ENCODE results near the gene MEF2A.
A peak's percentile ranks its signal among the peaks of the same experiment; 100 is the strongest.

MEF2A gene

GRCh38 chr15:99598296-99598695 lies 32.5 kb downstream of the MEF2A start:
- H3K4me3 ChIP-seq (replicated peaks in 1 of 2; ENCODE audit: low read depth in 2 of 2, low read length in 2 of 2), result no peak overlapping the region
- no peak for DNase-seq (ENCODE audit: low read depth in 2 of 2)
- no peak for TF ChIP-seq CTCF (IDR thresholded peaks at IDR 0.05; ENCODE audit: low read depth, low read length)

- peak in 1 of 2 donors; percentile 75 for DNase-seq (ENCODE audit: low read depth in 2 of 2)
- TF ChIP-seq CTCF (IDR thresholded peaks at IDR 0.05; ENCODE audit: low read depth, low read length), result no peak
- no peak overlapping the region for H3K4me3 ChIP-seq (replicated peaks in 1 of 2; ENCODE audit: low read depth in 2 of 2, low read length in 2 of 2)
Observed at GRCh38 chr15:99603828-99604227, 38.0 kb downstream of the MEF2A start.

DNA sequence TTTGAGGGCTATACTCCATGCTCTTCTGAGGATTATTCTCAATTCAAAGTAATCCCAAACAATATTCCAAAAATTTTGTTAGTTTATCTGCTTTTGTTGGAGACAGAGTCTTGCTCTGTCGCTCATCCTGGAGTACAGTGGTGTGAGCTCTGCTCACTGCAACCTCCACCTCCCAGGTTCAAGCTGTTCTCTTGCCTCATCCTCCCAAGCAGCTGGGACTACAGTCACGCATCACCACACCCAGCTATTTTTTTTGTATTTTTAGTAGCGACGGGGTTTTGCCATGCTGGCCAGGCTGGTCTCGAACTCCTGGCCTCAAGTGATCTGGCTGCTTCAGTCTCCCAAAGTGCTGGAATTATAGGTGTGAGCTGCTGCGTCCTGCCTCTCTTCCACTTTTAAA lies 39.1 kb downstream of the MEF2A start:
- peak in 1 of 2 donors; percentile 55 for DNase-seq (ENCODE audit: low read depth in 2 of 2)
- no peak for TF ChIP-seq CTCF (IDR thresholded peaks at IDR 0.05; ENCODE audit: low read depth, low read length)
- H3K4me3 ChIP-seq (replicated peaks in 1 of 2; ENCODE audit: low read depth in 2 of 2, low read length in 2 of 2), result no peak overlapping the region

DNA sequence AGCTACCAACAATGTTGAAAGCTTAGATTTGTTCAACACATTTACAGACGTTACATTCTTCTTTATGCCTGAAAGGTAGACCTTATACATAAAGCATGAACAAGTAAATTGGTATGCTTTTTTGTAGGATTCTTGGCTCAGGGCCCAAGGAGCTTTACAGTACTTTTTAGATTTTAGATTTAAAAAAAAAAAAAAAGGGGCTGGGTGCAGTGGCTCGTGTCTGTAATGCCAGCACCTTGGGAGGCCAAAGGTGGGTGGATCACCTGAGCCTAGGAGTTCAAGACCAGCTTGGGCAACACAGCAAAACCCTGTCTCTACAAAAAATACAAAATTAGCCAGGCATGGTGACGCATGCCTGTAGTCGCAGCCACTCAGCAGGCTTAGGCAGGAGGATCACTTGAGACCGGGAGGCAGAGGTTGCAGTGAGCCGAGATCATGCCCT lies 39.7 kb downstream of the MEF2A start:
- peak in 1 of 2 donors; percentile 40 for DNase-seq (ENCODE audit: low read depth in 2 of 2)

GRCh38 chr15:99605990-99606389 lies 40.2 kb downstream of the MEF2A start:
- no peak for DNase-seq (ENCODE audit: low read depth in 2 of 2)
- no peak overlapping the region for H3K4me3 ChIP-seq (replicated peaks in 1 of 2; ENCODE audit: low read depth in 2 of 2, low read length in 2 of 2)
- no peak for TF ChIP-seq CTCF (IDR thresholded peaks at IDR 0.05; ENCODE audit: low read depth, low read length)

More for the DNA sequence above, 39.7 kb downstream of the MEF2A start:
- no peak for TF ChIP-seq CTCF (IDR thresholded peaks at IDR 0.05; ENCODE audit: low read depth, low read length)
- H3K4me3 ChIP-seq (replicated peaks in 1 of 2; ENCODE audit: low read depth in 2 of 2, low read length in 2 of 2), result no peak overlapping the region

DNA sequence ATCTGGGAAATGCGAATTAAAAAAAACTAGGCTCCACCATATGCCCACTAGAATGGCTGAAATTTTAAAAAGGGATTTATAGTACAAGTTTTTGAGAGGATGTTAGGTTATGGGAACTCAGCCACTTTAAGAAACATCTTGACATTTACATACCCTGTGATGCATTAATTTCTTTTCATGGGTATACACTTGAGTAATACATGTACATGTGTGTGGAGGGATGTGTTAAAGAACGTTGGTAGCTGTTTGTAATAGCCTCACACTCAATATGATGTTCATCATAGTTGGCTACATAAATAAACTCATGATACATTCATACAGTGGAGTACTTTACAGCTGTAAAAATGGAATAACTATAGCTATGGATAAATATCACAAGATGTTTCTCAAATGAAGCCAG lies 40.9 kb downstream of the MEF2A start:
- H3K4me3 ChIP-seq (replicated peaks in 1 of 2; ENCODE audit: low read depth in 2 of 2, low read length in 2 of 2), result no peak overlapping the region
- no peak for DNase-seq (ENCODE audit: low read depth in 2 of 2)
- TF ChIP-seq CTCF (IDR thresholded peaks at IDR 0.05; ENCODE audit: low read depth, low read length), result no peak

GRCh38 chr15:99613481-99613880 lies 47.7 kb downstream of the MEF2A start:
- no peak for TF ChIP-seq CTCF (IDR thresholded peaks at IDR 0.05; ENCODE audit: low read depth, low read length)
- no peak for DNase-seq (ENCODE audit: low read depth in 2 of 2)
- no peak overlapping the region for H3K4me3 ChIP-seq (replicated peaks in 1 of 2; ENCODE audit: low read depth in 2 of 2, low read length in 2 of 2)

Measured in cardiac fibroblast (primary cell).